Measurements from ENCODE around the gene ATF7.

The ATF7 gene

DNA sequence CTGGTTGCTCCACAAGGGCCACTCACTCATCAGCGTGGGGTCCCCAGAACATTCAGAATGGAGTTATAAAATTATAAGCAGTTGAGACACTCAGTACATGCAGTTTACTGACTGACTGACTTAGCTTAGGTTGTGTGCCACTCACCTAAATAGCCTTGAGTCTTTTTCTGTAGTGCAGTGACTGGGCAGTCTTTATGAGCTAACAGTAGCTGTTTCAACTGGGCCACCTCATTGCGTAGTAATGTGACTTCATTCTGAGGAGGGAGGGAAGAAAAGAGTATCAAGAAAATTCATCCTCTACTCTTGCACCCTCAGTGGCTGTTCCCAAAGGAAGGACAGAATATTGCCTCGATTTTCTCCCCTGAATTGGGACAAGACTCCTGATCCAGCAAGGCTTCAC, 103.1 kb downstream of the ATF7 start:
- H3K4me3 ChIP-seq (ENCODE audit: low read depth in 1 of 5, low read length in 5 of 5) = no peak overlapping the region
- H3K9me3 ChIP-seq (ENCODE audit: control insufficient read depth in 5 of 5, low read length in 5 of 5) = no peaks in the 10 kb centered on the region
- H3K36me3 ChIP-seq (ENCODE audit: control insufficient read depth in 5 of 5, insufficient read depth in 5 of 5, low read length in 5 of 5) = peaks cover 35 to 87% (median 68%) of the 10 kb centered on the region in 5 donors
- no peaks in the 10 kb centered on the region for H3K4me1 ChIP-seq (ENCODE audit: control insufficient read depth in 5 of 5, insufficient read depth in 5 of 5, low read length in 5 of 5)
- H3K27me3 ChIP-seq (ENCODE audit: control insufficient read depth in 5 of 5, insufficient read depth in 4 of 5, low read length in 5 of 5) = no peaks in the 10 kb centered on the region
- no peak overlapping the region for H3K27ac ChIP-seq (ENCODE audit: low read depth, low read length)
- H3K9ac ChIP-seq (ENCODE audit: low read length in 5 of 5) = no peak overlapping the region

DNA sequence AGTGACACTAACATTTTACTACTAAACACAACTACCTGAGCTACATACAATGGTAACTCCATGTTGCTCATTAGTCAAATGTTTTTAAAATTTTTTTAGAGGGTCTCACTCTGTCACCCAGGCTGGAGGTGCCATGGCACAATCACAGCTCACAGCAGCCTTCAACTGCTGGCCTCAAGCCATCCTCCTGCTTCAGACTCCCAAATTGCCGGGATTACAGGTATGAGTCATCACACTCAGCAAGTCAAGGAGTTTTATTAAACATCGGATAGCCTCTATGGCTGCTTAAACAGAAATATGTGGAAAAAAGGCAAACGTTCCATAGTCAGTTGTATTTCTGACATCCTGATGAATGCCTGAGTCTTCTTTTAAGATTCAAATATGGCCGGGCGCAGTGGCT, 107.8 kb downstream of the ATF7 start:
- Histone ChIP-seq H3K4me3 (ENCODE audit: low read depth in 1 of 5, low read length in 5 of 5) (no peak overlapping the region), H3K27ac (ENCODE audit: low read depth, low read length) (no peak overlapping the region), H3K36me3 (ENCODE audit: control insufficient read depth in 5 of 5, insufficient read depth in 5 of 5, low read length in 5 of 5) (peaks cover 45 to 91% (median 85%) of the 10 kb centered on the region in 5 donors), H3K4me1 (ENCODE audit: control insufficient read depth in 5 of 5, insufficient read depth in 5 of 5, low read length in 5 of 5) (peaks cover 0 to 12% (median 9%) of the 10 kb centered on the region in 5 donors), H3K9ac (ENCODE audit: low read length in 5 of 5) (no peak overlapping the region), H3K9me3 (ENCODE audit: control insufficient read depth in 5 of 5, low read length in 5 of 5) (no peaks in the 10 kb centered on the region), H3K27me3 (ENCODE audit: control insufficient read depth in 5 of 5, insufficient read depth in 4 of 5, low read length in 5 of 5) (no peaks in the 10 kb centered on the region)

DNA sequence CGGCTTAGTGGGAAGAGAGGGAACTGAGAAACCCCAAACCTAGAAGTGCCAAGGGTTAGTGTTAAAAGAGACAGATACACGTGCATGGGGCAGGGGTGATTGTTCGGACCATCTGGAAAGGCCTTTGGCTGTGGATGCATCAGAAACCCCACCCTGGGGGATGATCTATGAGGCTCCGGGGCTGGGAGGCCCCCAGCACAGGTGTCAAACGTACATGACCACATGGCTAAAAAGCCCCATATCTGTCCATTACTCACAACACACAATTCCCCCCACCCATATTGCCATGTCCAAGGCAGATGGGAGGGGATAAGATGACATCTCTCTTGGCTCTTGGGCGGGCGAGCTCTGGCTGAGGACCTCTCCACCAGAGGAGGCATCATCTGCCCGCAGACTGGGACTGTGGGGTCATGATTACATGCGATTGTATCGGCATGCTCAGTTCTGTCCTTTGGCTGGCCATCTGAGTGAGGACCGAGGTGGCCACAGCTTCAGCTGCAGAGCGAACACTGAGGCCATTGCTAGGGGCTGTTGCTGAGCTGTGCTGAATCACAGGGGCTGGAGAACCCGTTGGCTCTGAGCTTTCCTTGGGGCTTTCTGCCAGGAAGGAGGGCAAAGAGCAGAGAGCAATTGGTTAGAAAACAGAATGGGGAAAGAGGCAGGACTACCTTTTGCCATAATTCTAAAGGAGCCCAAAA, 109.3 kb downstream of the ATF7 start:
- H3K9me3 ChIP-seq (ENCODE audit: control insufficient read depth in 5 of 5, low read length in 5 of 5) = no peaks in the 10 kb centered on the region
- H3K4me1 ChIP-seq (ENCODE audit: control insufficient read depth in 5 of 5, insufficient read depth in 5 of 5, low read length in 5 of 5) = peaks cover 0 to 12% (median 9%) of the 10 kb centered on the region in 5 donors
- no peaks in the 10 kb centered on the region for H3K27me3 ChIP-seq (ENCODE audit: control insufficient read depth in 5 of 5, insufficient read depth in 4 of 5, low read length in 5 of 5)
- peaks cover 43 to 91% (median 85%) of the 10 kb centered on the region in 5 donors for H3K36me3 ChIP-seq (ENCODE audit: control insufficient read depth in 5 of 5, insufficient read depth in 5 of 5, low read length in 5 of 5)
- H3K27ac ChIP-seq (ENCODE audit: low read depth, low read length) = no peak overlapping the region
- no peak overlapping the region for H3K4me3 ChIP-seq (ENCODE audit: low read depth in 1 of 5, low read length in 5 of 5)
- H3K9ac ChIP-seq (ENCODE audit: low read length in 5 of 5) = no peak overlapping the region

DNA sequence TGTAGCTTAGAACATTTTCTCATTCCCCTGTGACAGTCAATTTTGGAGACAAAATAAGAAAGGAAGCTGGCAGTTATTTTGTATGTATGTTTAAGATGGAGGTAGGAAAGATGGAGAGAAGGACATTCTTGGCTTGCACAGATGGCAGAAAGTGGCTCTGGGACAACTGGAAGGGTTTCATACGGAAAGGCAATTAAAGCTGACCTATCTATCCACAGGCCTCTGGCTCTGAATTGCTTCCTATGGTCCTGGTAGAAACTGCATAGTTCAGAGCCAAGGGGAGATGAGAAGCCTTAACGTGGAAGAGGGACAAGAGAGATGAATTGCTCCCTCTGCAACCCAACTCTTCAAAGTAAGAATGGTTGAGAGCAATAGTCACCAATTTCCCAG, 110.9 kb downstream of the ATF7 start:
- Histone ChIP-seq H3K36me3 (ENCODE audit: control insufficient read depth in 5 of 5, insufficient read depth in 5 of 5, low read length in 5 of 5) (peaks cover 33 to 90% (median 88%) of the 10 kb centered on the region in 5 donors), H3K27ac (ENCODE audit: low read depth, low read length) (no peak overlapping the region), H3K9ac (ENCODE audit: low read length in 5 of 5) (no peak overlapping the region), H3K4me3 (ENCODE audit: low read depth in 1 of 5, low read length in 5 of 5) (no peak overlapping the region), H3K9me3 (ENCODE audit: control insufficient read depth in 5 of 5, low read length in 5 of 5) (no peaks in the 10 kb centered on the region), H3K4me1 (ENCODE audit: control insufficient read depth in 5 of 5, insufficient read depth in 5 of 5, low read length in 5 of 5) (peaks cover 0 to 12% (median 9%) of the 10 kb centered on the region in 5 donors), H3K27me3 (ENCODE audit: control insufficient read depth in 5 of 5, insufficient read depth in 4 of 5, low read length in 5 of 5) (no peaks in the 10 kb centered on the region)

DNA sequence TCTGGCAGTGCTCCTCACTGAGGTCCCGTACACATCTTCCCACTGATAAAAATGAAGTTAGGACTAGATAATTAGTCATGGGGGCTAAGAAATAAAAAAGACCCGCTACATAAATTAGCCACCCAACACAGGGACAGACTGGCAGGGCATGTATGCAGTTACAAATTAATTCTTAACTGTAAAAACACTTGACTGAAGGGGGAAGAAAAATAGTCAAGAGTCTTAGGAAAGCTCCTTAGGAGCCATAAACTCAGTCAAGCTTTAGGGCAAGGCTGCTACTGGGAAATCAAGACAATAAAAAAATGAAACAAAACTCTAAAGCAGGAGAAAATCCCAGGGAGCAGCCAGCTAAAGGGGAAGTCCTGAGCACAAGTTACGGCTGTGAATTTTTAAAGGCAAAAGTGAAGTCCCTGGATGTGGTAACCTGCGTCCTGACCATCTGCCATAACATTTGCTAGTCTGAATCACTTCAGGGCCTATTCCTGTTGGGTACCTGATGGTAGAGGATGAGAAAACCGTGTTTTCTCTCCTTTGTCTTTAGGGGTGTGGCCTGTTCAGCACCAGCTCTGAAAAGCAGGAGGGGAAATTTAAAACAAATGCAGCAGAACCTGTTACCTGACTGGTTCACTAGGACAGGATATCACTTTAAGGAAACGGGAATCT, 111.4 kb downstream of the ATF7 start:
- H3K36me3 ChIP-seq (ENCODE audit: control insufficient read depth in 5 of 5, insufficient read depth in 5 of 5, low read length in 5 of 5) = peaks cover 33 to 87% (median 85%) of the 10 kb centered on the region in 5 donors

DNA sequence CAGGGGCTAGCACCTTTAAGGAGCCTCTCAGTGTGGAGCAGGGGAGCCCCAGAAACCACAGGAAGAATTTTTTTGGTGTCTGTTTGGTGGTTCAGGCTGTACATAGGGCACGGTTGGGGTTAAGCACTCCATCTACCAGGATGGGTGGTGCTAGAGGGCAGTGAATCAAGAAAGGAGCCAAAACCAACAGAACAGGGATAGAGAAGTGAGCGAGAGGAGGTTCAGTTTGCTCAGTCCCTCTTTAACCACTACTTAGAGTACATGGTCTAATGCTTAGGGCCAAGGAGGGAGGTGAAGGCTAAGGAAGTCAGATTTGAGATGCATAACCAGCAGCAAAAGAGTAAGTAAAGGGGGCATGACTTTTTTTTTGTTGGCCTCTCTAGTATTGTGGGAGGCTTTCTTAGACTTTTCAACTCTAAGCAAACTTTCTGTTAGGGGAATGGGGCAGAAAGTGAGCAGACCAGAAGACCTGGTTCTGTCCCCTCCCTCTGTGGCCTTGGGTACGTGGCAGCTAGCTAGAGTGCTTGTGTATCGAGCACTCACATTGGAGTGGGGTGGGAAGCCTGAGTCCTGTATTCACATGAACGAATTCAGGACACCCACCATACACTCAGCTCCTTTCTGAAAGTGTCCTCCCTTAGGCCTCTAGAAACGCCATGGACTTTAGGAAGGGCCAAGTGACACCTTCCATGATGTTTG, 112.3 kb downstream of the ATF7 start:
- H3K27me3 ChIP-seq (ENCODE audit: control insufficient read depth in 5 of 5, insufficient read depth in 4 of 5, low read length in 5 of 5) = no peaks in the 10 kb centered on the region
- H3K27ac ChIP-seq (ENCODE audit: low read depth, low read length) = no peak overlapping the region
- peaks cover 0 to 16% (median 11%) of the 10 kb centered on the region in 5 donors for H3K4me1 ChIP-seq (ENCODE audit: control insufficient read depth in 5 of 5, insufficient read depth in 5 of 5, low read length in 5 of 5)
- H3K9ac ChIP-seq (ENCODE audit: low read length in 5 of 5) = no peak overlapping the region
- peaks cover 30 to 78% (median 76%) of the 10 kb centered on the region in 5 donors for H3K36me3 ChIP-seq (ENCODE audit: control insufficient read depth in 5 of 5, insufficient read depth in 5 of 5, low read length in 5 of 5)
- no peak overlapping the region for H3K4me3 ChIP-seq (ENCODE audit: low read depth in 1 of 5, low read length in 5 of 5)
- H3K9me3 ChIP-seq (ENCODE audit: control insufficient read depth in 5 of 5, low read length in 5 of 5) = no peaks in the 10 kb centered on the region

More for the DNA sequence above, 111.4 kb downstream of the ATF7 start:
- Histone ChIP-seq H3K9ac (ENCODE audit: low read length in 5 of 5) (no peak overlapping the region), H3K4me1 (ENCODE audit: control insufficient read depth in 5 of 5, insufficient read depth in 5 of 5, low read length in 5 of 5) (peaks cover 0 to 12% (median 9%) of the 10 kb centered on the region in 5 donors), H3K4me3 (ENCODE audit: low read depth in 1 of 5, low read length in 5 of 5) (no peak overlapping the region), H3K27me3 (ENCODE audit: control insufficient read depth in 5 of 5, insufficient read depth in 4 of 5, low read length in 5 of 5) (no peaks in the 10 kb centered on the region), H3K9me3 (ENCODE audit: control insufficient read depth in 5 of 5, low read length in 5 of 5) (no peaks in the 10 kb centered on the region), H3K27ac (ENCODE audit: low read depth, low read length) (no peak overlapping the region)

DNA sequence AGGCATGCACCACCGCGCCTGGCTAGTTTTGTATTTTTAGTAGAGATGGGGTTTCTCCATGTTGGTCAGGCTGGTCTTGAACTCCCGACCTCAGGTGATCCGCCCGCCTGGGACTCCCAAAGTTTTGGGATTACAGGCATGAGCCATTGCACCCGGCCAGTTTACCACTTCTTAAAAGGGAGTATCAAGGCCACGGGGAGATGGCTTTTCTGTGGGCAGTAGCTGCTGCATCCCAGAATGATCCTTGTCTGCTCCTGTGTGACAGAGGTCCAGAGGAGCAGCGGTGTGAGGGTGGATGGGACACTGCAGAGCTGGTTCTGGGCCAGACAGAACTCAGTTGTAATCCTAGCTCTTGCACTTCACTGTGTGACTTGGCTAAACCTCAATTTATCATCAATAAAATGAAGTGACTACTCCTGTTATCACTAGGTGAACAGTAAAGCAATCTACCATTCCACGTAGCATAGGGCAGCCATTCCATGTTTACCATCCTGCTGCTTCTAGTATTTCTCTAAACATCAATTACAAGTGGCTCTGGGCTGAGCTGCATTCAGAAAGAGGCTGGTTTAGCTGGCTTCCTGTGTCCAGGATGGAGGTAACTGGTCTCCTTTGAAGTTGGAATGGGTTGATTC, 115.9 kb downstream of the ATF7 start:
- H3K9me3 ChIP-seq (ENCODE audit: control insufficient read depth in 5 of 5, low read length in 5 of 5) = no peaks in the 10 kb centered on the region
- H3K9ac ChIP-seq (ENCODE audit: low read length in 5 of 5) = no peak overlapping the region
- H3K36me3 ChIP-seq (ENCODE audit: control insufficient read depth in 5 of 5, insufficient read depth in 5 of 5, low read length in 5 of 5) = peaks cover 20 to 77% (median 71%) of the 10 kb centered on the region in 5 donors
- H3K4me1 ChIP-seq (ENCODE audit: control insufficient read depth in 5 of 5, insufficient read depth in 5 of 5, low read length in 5 of 5) = peaks cover 0 to 17% (median 11%) of the 10 kb centered on the region in 5 donors
- no peak overlapping the region for H3K27ac ChIP-seq (ENCODE audit: low read depth, low read length)
- no peak overlapping the region for H3K4me3 ChIP-seq (ENCODE audit: low read depth in 1 of 5, low read length in 5 of 5)
- H3K27me3 ChIP-seq (ENCODE audit: control insufficient read depth in 5 of 5, insufficient read depth in 4 of 5, low read length in 5 of 5) = no peaks in the 10 kb centered on the region

DNA sequence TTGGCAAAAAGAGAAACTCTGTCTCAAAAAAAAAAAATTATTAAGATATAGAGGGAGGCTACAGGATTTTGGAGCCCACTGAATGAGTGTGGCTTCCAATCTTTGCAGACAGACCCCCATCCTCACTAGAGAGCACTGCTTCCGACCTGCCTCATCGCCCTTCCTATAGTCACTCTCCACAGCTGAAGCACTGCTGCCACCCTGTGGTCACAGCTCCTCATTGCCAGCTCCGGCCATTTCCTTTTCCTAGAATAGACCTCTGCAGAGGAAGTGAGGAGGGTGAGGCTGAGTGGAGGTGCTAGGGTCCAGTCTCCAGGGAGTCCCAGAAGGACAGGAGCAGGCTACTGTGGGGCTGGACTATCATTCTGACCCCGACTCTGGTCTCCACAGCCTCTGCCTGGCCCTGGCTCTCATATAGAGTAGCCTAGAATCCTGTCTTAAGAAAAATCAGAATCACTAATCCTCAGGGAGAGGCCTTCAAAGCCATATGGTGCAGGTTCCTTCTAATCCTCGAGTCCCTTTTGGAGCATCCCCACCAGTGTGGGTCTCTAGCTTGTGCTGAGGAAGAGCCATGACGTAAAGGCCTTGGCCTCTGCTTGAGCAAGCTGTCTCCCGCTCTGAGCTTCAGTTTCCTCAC, 117.5 kb downstream of the ATF7 start:
- H3K4me1 ChIP-seq (ENCODE audit: control insufficient read depth in 5 of 5, insufficient read depth in 5 of 5, low read length in 5 of 5) = peaks cover 0 to 23% (median 17%) of the 10 kb centered on the region in 5 donors

DNA sequence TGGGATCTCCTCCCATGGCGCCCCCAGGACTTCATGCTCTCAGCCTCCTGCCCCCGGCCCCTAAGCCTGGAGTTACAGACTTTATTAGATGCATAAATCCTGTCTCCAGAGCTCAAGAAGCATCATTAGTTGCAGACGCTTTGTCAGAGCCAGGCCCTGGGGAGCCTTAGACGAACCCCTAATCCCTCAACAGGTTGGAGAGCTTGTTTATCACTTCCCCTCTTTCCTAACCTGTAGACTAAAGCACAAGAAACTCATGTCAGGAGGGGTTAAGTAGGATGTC, 118.6 kb downstream of the ATF7 start:
- Histone ChIP-seq H3K27ac (ENCODE audit: low read depth, low read length) (no peak overlapping the region), H3K36me3 (ENCODE audit: control insufficient read depth in 5 of 5, insufficient read depth in 5 of 5, low read length in 5 of 5) (peaks cover 4 to 70% (median 60%) of the 10 kb centered on the region in 5 donors), H3K27me3 (ENCODE audit: control insufficient read depth in 5 of 5, insufficient read depth in 4 of 5, low read length in 5 of 5) (no peaks in the 10 kb centered on the region), H3K4me1 (ENCODE audit: control insufficient read depth in 5 of 5, insufficient read depth in 5 of 5, low read length in 5 of 5) (peaks cover 2 to 30% (median 27%) of the 10 kb centered on the region in 5 donors), H3K9ac (ENCODE audit: low read length in 5 of 5) (no peak overlapping the region), H3K9me3 (ENCODE audit: control insufficient read depth in 5 of 5, low read length in 5 of 5) (no peaks in the 10 kb centered on the region), H3K4me3 (ENCODE audit: low read depth in 1 of 5, low read length in 5 of 5) (no peak overlapping the region)

More for the DNA sequence above, 117.5 kb downstream of the ATF7 start:
- no peaks in the 10 kb centered on the region for H3K27me3 ChIP-seq (ENCODE audit: control insufficient read depth in 5 of 5, insufficient read depth in 4 of 5, low read length in 5 of 5)
- no peak overlapping the region for H3K4me3 ChIP-seq (ENCODE audit: low read depth in 1 of 5, low read length in 5 of 5)
- H3K9me3 ChIP-seq (ENCODE audit: control insufficient read depth in 5 of 5, low read length in 5 of 5) = no peaks in the 10 kb centered on the region
- H3K27ac ChIP-seq (ENCODE audit: low read depth, low read length) = no peak overlapping the region
- peak overlapping the region in 1 of 5 donors; percentile 38 for H3K9ac ChIP-seq (ENCODE audit: low read length in 5 of 5)
- peaks cover 8 to 77% (median 69%) of the 10 kb centered on the region in 5 donors for H3K36me3 ChIP-seq (ENCODE audit: control insufficient read depth in 5 of 5, insufficient read depth in 5 of 5, low read length in 5 of 5)
